Mammary epithelial cell (primary cell): ENCODE results near the gene MBNL2.

Experiments
- EZH2 ChIP-seq: IDR thresholded peaks from 2 replicates; pipeline ENCODE4 v1.6.1; 2012; ENCODE audit warnings: low read length, inconsistent platforms, borderline replicate concordance
- TF ChIP-seq, protein P1 (sequence below), 2 donors: IDR thresholded peaks in 1 of 2; conservative IDR thresholded peaks in 1 of 2; 2 replicates each; pipeline ENCODE4 v1.5.1; 2011 to 2012; ENCODE audit warnings: inconsistent platforms in 2 of 2, low read length in 2 of 2, mild to moderate bottlenecking in 2 of 2, control low read depth in 1 of 2, low read depth in 1 of 2; ENCODE audit not compliant: insufficient read depth in 1 of 2; ENCODE audit errors: extremely low read depth in 1 of 2

GRCh38 chr13:97298816-97299215 lies 76.7 kb downstream of the MBNL2 start:
- TF ChIP-seq, protein P1, sequence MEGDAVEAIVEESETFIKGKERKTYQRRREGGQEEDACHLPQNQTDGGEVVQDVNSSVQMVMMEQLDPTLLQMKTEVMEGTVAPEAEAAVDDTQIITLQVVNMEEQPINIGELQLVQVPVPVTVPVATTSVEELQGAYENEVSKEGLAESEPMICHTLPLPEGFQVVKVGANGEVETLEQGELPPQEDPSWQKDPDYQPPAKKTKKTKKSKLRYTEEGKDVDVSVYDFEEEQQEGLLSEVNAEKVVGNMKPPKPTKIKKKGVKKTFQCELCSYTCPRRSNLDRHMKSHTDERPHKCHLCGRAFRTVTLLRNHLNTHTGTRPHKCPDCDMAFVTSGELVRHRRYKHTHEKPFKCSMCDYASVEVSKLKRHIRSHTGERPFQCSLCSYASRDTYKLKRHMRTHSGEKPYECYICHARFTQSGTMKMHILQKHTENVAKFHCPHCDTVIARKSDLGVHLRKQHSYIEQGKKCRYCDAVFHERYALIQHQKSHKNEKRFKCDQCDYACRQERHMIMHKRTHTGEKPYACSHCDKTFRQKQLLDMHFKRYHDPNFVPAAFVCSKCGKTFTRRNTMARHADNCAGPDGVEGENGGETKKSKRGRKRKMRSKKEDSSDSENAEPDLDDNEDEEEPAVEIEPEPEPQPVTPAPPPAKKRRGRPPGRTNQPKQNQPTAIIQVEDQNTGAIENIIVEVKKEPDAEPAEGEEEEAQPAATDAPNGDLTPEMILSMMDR (conservative IDR thresholded peaks at IDR 0.05 in 1 of 2, IDR thresholded peaks at IDR 0.05 in 1 of 2; ENCODE audit: extremely low read depth in 1 of 2, insufficient read depth in 1 of 2, low read depth in 1 of 2, low read length in 2 of 2): no peak
- no peak for TF ChIP-seq EZH2
